Liver (tissue), 9 donors: ENCODE results near the gene TMEM176A. TPM values are rescaled to one million over a fixed set of nuclear protein-coding genes. Genes with fewer than 3 reads are reported as not detected.
A peak's percentile ranks its signal among the peaks of the same experiment; 100 is the strongest.

Source experiments
- DNase-seq: peaks from one replicate; pipeline ENCODE4 v3.0.0-alpha.2; 2017; ENCODE audit warnings: low spot score
- H3K27ac ChIP-seq, 2 donors: one replicate each; pipeline ENCODE4 v1.7.0; 2013; ENCODE audit warnings: inconsistent platforms in 2 of 2, low read length in 2 of 2, control low read depth in 1 of 2, low read depth in 1 of 2, mild to moderate bottlenecking in 1 of 2
- H3K27me3 ChIP-seq, 4 donors: one replicate each; pipeline versions ENCODE4 v1.6.1 to v1.7.0; 2013; ENCODE audit warnings: low read length in 3 of 4, inconsistent platforms in 1 of 4, mild to moderate bottlenecking in 1 of 4, moderate library complexity in 1 of 4; ENCODE audit not compliant: control insufficient read depth in 4 of 4, insufficient read depth in 4 of 4
- H3K36me3 ChIP-seq, 4 donors: one replicate each; pipeline versions ENCODE4 v1.6.1 to v1.7.0; 2013; ENCODE audit warnings: low read length in 3 of 4, mild to moderate bottlenecking in 3 of 4, low read depth in 1 of 4, moderate library complexity in 1 of 4; ENCODE audit not compliant: control insufficient read depth in 4 of 4, insufficient read depth in 3 of 4
- H3K4me1 ChIP-seq, 4 donors: one replicate each; pipeline versions ENCODE4 v1.6.1 to v1.7.0; 2013; ENCODE audit warnings: low read length in 3 of 4, mild to moderate bottlenecking in 3 of 4, moderate library complexity in 1 of 4; ENCODE audit not compliant: control insufficient read depth in 4 of 4, insufficient read depth in 4 of 4
- H3K4me3 ChIP-seq, 3 donors: one replicate each; pipeline versions ENCODE4 v1.6.1 to v1.7.0; 2013; ENCODE audit warnings: low read length in 3 of 3, control low read depth in 1 of 3, low read depth in 1 of 3, mild to moderate bottlenecking in 1 of 3
- H3K9ac ChIP-seq, 2 donors: one replicate each; pipeline ENCODE4 v1.7.0; 2013; ENCODE audit warnings: low read length in 2 of 2, mild to moderate bottlenecking in 2 of 2, moderate library complexity in 2 of 2, control low read depth in 1 of 2, low read depth in 1 of 2
- H3K9me3 ChIP-seq, 4 donors: one replicate each; pipeline versions ENCODE4 v1.6.1 to v1.7.0; 2013; ENCODE audit warnings: low read length in 3 of 4; ENCODE audit not compliant: control insufficient read depth in 4 of 4
- ATF3 ChIP-seq: IDR thresholded peaks from 2 replicates; pipeline ENCODE4 v1.6.1; 2016; ENCODE audit warnings: antibody characterized with exemption
- EGR1 ChIP-seq, 2 donors: IDR thresholded peaks; 2 replicates each; pipeline ENCODE4 v1.6.1; 2016 to 2018; ENCODE audit warnings: antibody characterized with exemption in 2 of 2, low read depth in 2 of 2
- FOXA1 ChIP-seq: IDR thresholded peaks from 2 replicates; pipeline ENCODE4 v1.6.1; 2016; ENCODE audit warnings: antibody characterized with exemption
- FOXA2 ChIP-seq: IDR thresholded peaks from 2 replicates; pipeline ENCODE4 v1.6.1; 2016; ENCODE audit warnings: antibody characterized with exemption
- GABPA ChIP-seq, 2 donors: IDR thresholded peaks in 1 of 2; conservative IDR thresholded peaks in 1 of 2; 2 replicates each; pipeline ENCODE4 v1.6.1; 2016; ENCODE audit warnings: antibody characterized with exemption in 2 of 2, mild to moderate bottlenecking in 1 of 2, moderate library complexity in 1 of 2
- HNF4G ChIP-seq: IDR thresholded peaks from 2 replicates; pipeline ENCODE4 v1.6.1; 2016; ENCODE audit warnings: antibody characterized with exemption
- JUND ChIP-seq, 2 donors: IDR thresholded peaks; 2 replicates each; pipeline ENCODE4 v1.6.1; 2016; ENCODE audit warnings: antibody characterized with exemption in 2 of 2
- NR2F2 ChIP-seq: IDR thresholded peaks from 2 replicates; pipeline ENCODE4 v1.6.1; 2016; ENCODE audit warnings: antibody characterized with exemption
- RAD21 ChIP-seq, 2 donors: IDR thresholded peaks; 2 replicates each; pipeline ENCODE4 v1.6.1; 2016; ENCODE audit warnings: antibody characterized with exemption in 2 of 2, mild to moderate bottlenecking in 2 of 2
- REST ChIP-seq: IDR thresholded peaks from 2 replicates; pipeline ENCODE4 v1.6.1; 2016; ENCODE audit warnings: antibody characterized with exemption, mild to moderate bottlenecking
- RXRA ChIP-seq, 2 donors: IDR thresholded peaks; 2 replicates each; pipeline ENCODE4 v1.6.1; 2017 to 2018; ENCODE audit warnings: antibody characterized with exemption in 2 of 2, mild to moderate bottlenecking in 1 of 2
- SP1 ChIP-seq: IDR thresholded peaks from 2 replicates; pipeline ENCODE4 v1.6.1; 2018; ENCODE audit warnings: antibody characterized with exemption, mild to moderate bottlenecking
- TAF1 ChIP-seq: conservative IDR thresholded peaks from 2 replicates; pipeline ENCODE4 v1.6.1; 2016; ENCODE audit warnings: antibody characterized with exemption, mild to moderate bottlenecking
- YY1 ChIP-seq: IDR thresholded peaks from 2 replicates; pipeline ENCODE4 v1.6.1; 2016; ENCODE audit warnings: antibody characterized with exemption, mild to moderate bottlenecking
- WGBS: extraction: QIAGEN DNeasy Blood & Tissue Kit; methylation state at CpG from one replicate; pipeline ENCODE4 v1.1.7; 2013; 5-methylcytosine and 5-hydroxymethylcytosine counted together
- polyA plus RNA-seq, 2 donors: library from polyadenylated mRNA; stranded (reverse) in 1 of 2; unstranded in 1 of 2; fragments of 200-250 nt in 1 of 2; fragments of >200 nt in 1 of 2; fragmentation: Nextera tagmentation in 1 of 2; extraction: Ambion mirVana in 1 of 2; gene quantifications; one replicate each; pipeline versions ENCODE4 v1.2.1 to v1.2.3, GENCODE V29; 2013 to 2015
- total RNA-seq, 2 donors: library from RNA; depleted of rRNA; stranded (reverse); fragments of >200 nt; gene quantifications; one replicate each; pipeline ENCODE4 v1.2.3, GENCODE V29; 2014
- TF ChIP-seq, protein P1 (sequence below): IDR thresholded peaks from 2 replicates; pipeline ENCODE4 v1.6.1; 2016; ENCODE audit warnings: antibody characterized with exemption
- TF ChIP-seq, protein P2 (sequence below): IDR thresholded peaks from 2 replicates; pipeline ENCODE4 v1.6.1; 2016; ENCODE audit warnings: antibody characterized with exemption
- donor health status: healthy.
- donor health status: healthy.
- donor health status: healthy.
- donor health status: healthy.
- donor health status: healthy.

Gene TMEM176A
- total and polyA plus RNA-seq, 4 donors, result 346 to 703 (median 539) TPM

GRCh38 chr7:150790416-150791075 is 10.0 kb upstream of the TMEM176A start:
- Histone ChIP-seq H3K9me3 (no peaks in the 10 kb centered on the region), H3K36me3 (peaks cover 10 to 52% (median 35%) of the 10 kb centered on the region in 4 donors), H3K9ac (no peak overlapping the region), H3K27ac (no peak overlapping the region), H3K27me3 (no peaks in the 10 kb centered on the region), H3K4me3 (no peak overlapping the region), H3K4me1 (peaks cover 5 to 33% (median 24%) of the 10 kb centered on the region in 4 donors)
- WGBS, result 83% methylated on average over 9 of the region's 9 CpGs
- TF ChIP-seq GABPA (IDR thresholded peaks at IDR 0.05 in 1 of 2, conservative IDR thresholded peaks at IDR 0.05 in 1 of 2) (no peak), REST (no peak), FOXA2 (no peak), TAF1 (no peak), FOXA1 (no peak), YY1 (no peak), JUND (IDR thresholded peaks at IDR 0.05) (no peak), HNF4G (no peak), NR2F2 (no peak), EGR1 (IDR thresholded peaks at IDR 0.05; ENCODE audit: low read depth in 2 of 2) (no peak), RXRA (IDR thresholded peaks at IDR 0.05) (no peak), RAD21 (IDR thresholded peaks at IDR 0.05) (no peak)
- TF ChIP-seq, protein P1, sequence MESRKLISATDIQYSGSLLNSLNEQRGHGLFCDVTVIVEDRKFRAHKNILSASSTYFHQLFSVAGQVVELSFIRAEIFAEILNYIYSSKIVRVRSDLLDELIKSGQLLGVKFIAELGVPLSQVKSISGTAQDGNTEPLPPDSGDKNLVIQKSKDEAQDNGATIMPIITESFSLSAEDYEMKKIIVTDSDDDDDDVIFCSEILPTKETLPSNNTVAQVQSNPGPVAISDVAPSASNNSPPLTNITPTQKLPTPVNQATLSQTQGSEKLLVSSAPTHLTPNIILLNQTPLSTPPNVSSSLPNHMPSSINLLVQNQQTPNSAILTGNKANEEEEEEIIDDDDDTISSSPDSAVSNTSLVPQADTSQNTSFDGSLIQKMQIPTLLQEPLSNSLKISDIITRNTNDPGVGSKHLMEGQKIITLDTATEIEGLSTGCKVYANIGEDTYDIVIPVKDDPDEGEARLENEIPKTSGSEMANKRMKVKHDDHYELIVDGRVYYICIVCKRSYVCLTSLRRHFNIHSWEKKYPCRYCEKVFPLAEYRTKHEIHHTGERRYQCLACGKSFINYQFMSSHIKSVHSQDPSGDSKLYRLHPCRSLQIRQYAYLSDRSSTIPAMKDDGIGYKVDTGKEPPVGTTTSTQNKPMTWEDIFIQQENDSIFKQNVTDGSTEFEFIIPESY, result no peak
- TF ChIP-seq, protein P2, sequence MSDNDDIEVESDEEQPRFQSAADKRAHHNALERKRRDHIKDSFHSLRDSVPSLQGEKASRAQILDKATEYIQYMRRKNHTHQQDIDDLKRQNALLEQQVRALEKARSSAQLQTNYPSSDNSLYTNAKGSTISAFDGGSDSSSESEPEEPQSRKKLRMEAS, result no peak
- DNase-seq, result no peak

GRCh38 chr7:150791304-150791703 is 9.3 kb upstream of the TMEM176A start:
- Histone ChIP-seq H3K36me3 (peaks cover 10 to 55% (median 39%) of the 10 kb centered on the region in 4 donors), H3K27ac (peak overlapping the region in 1 of 2 donors; percentile 16), H3K9me3 (no peaks in the 10 kb centered on the region), H3K9ac (no peak overlapping the region), H3K4me3 (no peak overlapping the region), H3K4me1 (peaks cover 5 to 36% (median 21%) of the 10 kb centered on the region in 4 donors), H3K27me3 (no peaks in the 10 kb centered on the region)
- no peak for TF ChIP-seq GABPA (IDR thresholded peaks at IDR 0.05 in 1 of 2, conservative IDR thresholded peaks at IDR 0.05 in 1 of 2)
- no peak for TF ChIP-seq ATF3
- TF ChIP-seq FOXA1, result no peak
- no peak for TF ChIP-seq SP1
- no peak for TF ChIP-seq HNF4G
- TF ChIP-seq EGR1 (IDR thresholded peaks at IDR 0.05; ENCODE audit: low read depth in 2 of 2), result no peak
- no peak for TF ChIP-seq YY1
- 91% methylated on average over 5 of the region's 5 CpGs for WGBS
- DNase-seq, result no peak
